B cell (primary cell): ENCODE results near the gene KIAA1614.

Source experiments
- CTCF ChIP-seq: fragments of 200-600 bp; IDR thresholded peaks from one replicate; pipeline ENCODE4 v1.8.0; 2022; ENCODE audit warnings: antibody characterized with exemption, mild to moderate bottlenecking
- EZH2 ChIP-seq: IDR thresholded peaks from 2 replicates; pipeline ENCODE4 v1.6.1; 2012; ENCODE audit warnings: borderline replicate concordance, low read depth, mild to moderate bottlenecking, moderate library complexity, low read length; ENCODE audit not compliant: insufficient read depth, poor library complexity, severe bottlenecking

- TF ChIP-seq CTCF (no peak), EZH2 (no peak)
Measured at GRCh38 chr1:180918519-180918918, 5.8 kb downstream of the KIAA1614 start.
